ENCODE data around the gene SYTL5.
A peak's percentile ranks its signal among the peaks of the same experiment; 100 is the strongest.
"Not testable (repeated sequence)": the region's sequence is repeated elsewhere in the genome, so short reads cannot be mapped to it uniquely, and the experiment has no call there.

SYTL5 gene

GRCh38 chrX:38006291-38006690, at the start of gene SYTL5:
SYTL5 (plus strand) TSS chrX:38006553; CDS start chrX:38033890, 27,337 bp downstream.
- no peak for DNase-seq (ENCODE audit: low spot score)

GRCh38 chrX:37958525-37959211, 47.7 kb upstream of the SYTL5 start:
- DNase-seq (ENCODE audit: low spot score) = no peak

GRCh38 chrX:37959212-37960021, 46.9 kb upstream of the SYTL5 start:
- no peak for DNase-seq (ENCODE audit: low spot score)

- DNase-seq (ENCODE audit: low spot score) = no peak
Measured at GRCh38 chrX:37961118-37961517, 45.2 kb upstream of the SYTL5 start.

- no peak for DNase-seq (ENCODE audit: low spot score)
Measured at GRCh38 chrX:37967714-37968113, 38.6 kb upstream of the SYTL5 start.

GRCh38 chrX:37975421-37975820, 30.9 kb upstream of the SYTL5 start:
- no peak for DNase-seq (ENCODE audit: low spot score)

GRCh38 chrX:37976153-37976552, 30.2 kb upstream of the SYTL5 start:
- no peak for DNase-seq (ENCODE audit: low spot score)

GRCh38 chrX:37984880-37985279, 21.5 kb upstream of the SYTL5 start:
- no peak for DNase-seq (ENCODE audit: low spot score)

- DNase-seq (ENCODE audit: low spot score) = no peak
Measured at GRCh38 chrX:37986893-37987292, 19.5 kb upstream of the SYTL5 start.

GRCh38 chrX:37989304-37989703, 17.0 kb upstream of the SYTL5 start:
- peak; percentile 8 for DNase-seq (ENCODE audit: low spot score)

- not testable (repeated sequence) for DNase-seq (ENCODE audit: low spot score)
Measured at GRCh38 chrX:37991303-37991702, 15.1 kb upstream of the SYTL5 start.

- no peak for DNase-seq (ENCODE audit: low spot score)
Measured at GRCh38 chrX:37993176-37993575, 13.2 kb upstream of the SYTL5 start.

GRCh38 chrX:37993837-37994619, 12.3 kb upstream of the SYTL5 start:
- DNase-seq (ENCODE audit: low spot score) = no peak

GRCh38 chrX:37995428-37995827, 10.9 kb upstream of the SYTL5 start:
- DNase-seq (ENCODE audit: low spot score) = no peak

- no peak for DNase-seq (ENCODE audit: low spot score)
Measured at GRCh38 chrX:37997096-37997495, 9.3 kb upstream of the SYTL5 start.

- peak; percentile 38 for DNase-seq (ENCODE audit: low spot score)
Measured at GRCh38 chrX:37998586-37999262, 7.6 kb upstream of the SYTL5 start.

GRCh38 chrX:38000706-38001105, 5.6 kb upstream of the SYTL5 start:
- DNase-seq (ENCODE audit: low spot score) = no peak

GRCh38 chrX:38004046-38004445, 2.3 kb upstream of the SYTL5 start:
- no peak for DNase-seq (ENCODE audit: low spot score)

- no peak for DNase-seq (ENCODE audit: low spot score)
Measured at GRCh38 chrX:38006778-38007177, 425 bp downstream of the SYTL5 start.

GRCh38 chrX:38008658-38009057, 2.3 kb downstream of the SYTL5 start:
- DNase-seq (ENCODE audit: low spot score) = no peak

- no peak for DNase-seq (ENCODE audit: low spot score)
Measured at GRCh38 chrX:38009641-38010040, 3.3 kb downstream of the SYTL5 start.

- DNase-seq (ENCODE audit: low spot score) = no peak
Measured at GRCh38 chrX:38018766-38019425, 12.5 kb downstream of the SYTL5 start.
